GM04503 (cell line): Measurements from ENCODE around the gene MPP7.

Source experiments
- DNase-seq: peaks from one replicate; pipeline ENCODE4 v3.0.0-alpha.2; 2012; ENCODE audit warnings: low read depth

The MPP7 gene

GRCh38 chr10:28305553-28305952, 2.7 kb upstream of the MPP7 start:
- DNase-seq = no peak

- DNase-seq = no peak
These were observed 1.2 kb upstream of the MPP7 start for GRCh38 chr10:28304032-28304571.

GRCh38 chr10:28302012-28302637, 739 bp downstream of the MPP7 start:
- no peak for DNase-seq

- DNase-seq = no peak
These were observed 2.8 kb downstream of the MPP7 start for GRCh38 chr10:28300027-28300426.

- DNase-seq = no peak
These were observed 3.9 kb downstream of the MPP7 start for GRCh38 chr10:28298951-28299350.

- no peak for DNase-seq
These were observed 6.8 kb downstream of the MPP7 start for GRCh38 chr10:28296023-28296422.

GRCh38 chr10:28295336-28295735, 7.5 kb downstream of the MPP7 start:
- no peak for DNase-seq

- no peak for DNase-seq
These were observed 8.1 kb downstream of the MPP7 start for GRCh38 chr10:28294809-28295208.

- DNase-seq = no peak
These were observed 8.7 kb downstream of the MPP7 start for GRCh38 chr10:28294169-28294532.

- DNase-seq = no peak
These were observed 9.4 kb downstream of the MPP7 start for GRCh38 chr10:28293236-28294168.

- peak; percentile 29 for DNase-seq
These were observed 11.0 kb downstream of the MPP7 start for GRCh38 chr10:28291881-28292297.

GRCh38 chr10:28285816-28286215, 17.0 kb downstream of the MPP7 start:
- no peak for DNase-seq

- no peak for DNase-seq
These were observed 18.7 kb downstream of the MPP7 start for GRCh38 chr10:28284126-28284525.

- DNase-seq = no peak
These were observed 19.6 kb downstream of the MPP7 start for GRCh38 chr10:28283251-28283650.

- DNase-seq = no peak
These were observed 20.5 kb downstream of the MPP7 start for GRCh38 chr10:28282336-28282735.

GRCh38 chr10:28281726-28282315, 21.0 kb downstream of the MPP7 start:
- no peak for DNase-seq

GRCh38 chr10:28280652-28281051, 22.2 kb downstream of the MPP7 start:
- DNase-seq = peak; percentile 20

- no peak for DNase-seq
These were observed 23.0 kb downstream of the MPP7 start for GRCh38 chr10:28279878-28280277.

- DNase-seq = no peak
These were observed 24.0 kb downstream of the MPP7 start for GRCh38 chr10:28278842-28279241.

GRCh38 chr10:28276384-28276783, 26.5 kb downstream of the MPP7 start:
- no peak for DNase-seq

- DNase-seq = no peak
These were observed 28.4 kb downstream of the MPP7 start for GRCh38 chr10:28274475-28274874.

GRCh38 chr10:28273343-28273742, 29.5 kb downstream of the MPP7 start:
- DNase-seq = no peak
